ENCODE results near the gene DOCK9.
"Not testable (repeated sequence)": the region's sequence is repeated elsewhere in the genome, so short reads cannot be mapped to it uniquely, and the experiment has no call there.

Gene DOCK9

DNA sequence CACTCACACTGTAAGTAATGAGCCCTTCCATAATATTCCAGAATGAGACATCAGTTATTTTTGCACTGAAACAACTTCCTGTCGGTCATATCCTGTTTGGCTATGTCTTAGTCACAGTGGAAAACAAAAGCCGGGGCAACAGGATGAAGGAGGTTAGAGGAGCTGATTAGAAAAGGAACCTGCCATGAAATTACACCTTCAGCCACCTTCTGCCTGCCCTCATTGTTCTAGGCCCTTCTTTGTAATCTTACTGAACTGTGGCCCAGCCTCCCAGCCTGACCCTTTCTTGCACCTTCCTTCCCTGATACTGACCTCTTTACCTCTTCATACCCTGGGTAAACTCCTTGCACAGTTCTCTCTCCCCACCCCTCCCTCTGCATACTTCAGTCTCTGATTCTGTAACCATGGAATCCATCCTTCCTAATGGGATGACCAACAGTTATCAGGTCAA is 67.3 kb downstream of the DOCK9 start:
- peak; percentile 23 for DNase-seq

DNA sequence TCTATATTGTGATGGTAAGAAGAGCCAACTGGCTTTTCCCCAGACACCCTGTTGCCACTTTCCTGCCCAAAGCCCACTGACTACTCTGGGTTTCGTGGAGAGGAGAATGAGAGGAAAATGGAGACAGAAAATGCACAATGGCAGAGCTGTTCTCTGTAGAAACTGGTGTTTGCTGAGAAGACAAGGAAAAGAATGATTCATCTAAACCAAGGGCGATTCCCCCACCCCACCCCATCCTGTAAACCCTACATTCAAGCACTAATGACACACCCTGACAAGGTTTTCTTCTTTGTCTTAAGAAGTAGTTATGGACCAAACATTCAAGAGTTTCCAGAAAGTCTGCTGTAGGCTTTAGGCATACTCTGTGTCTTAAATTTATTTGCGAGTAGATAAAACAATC is 68.8 kb downstream of the DOCK9 start:
- DNase-seq: peak; percentile 13

DNA sequence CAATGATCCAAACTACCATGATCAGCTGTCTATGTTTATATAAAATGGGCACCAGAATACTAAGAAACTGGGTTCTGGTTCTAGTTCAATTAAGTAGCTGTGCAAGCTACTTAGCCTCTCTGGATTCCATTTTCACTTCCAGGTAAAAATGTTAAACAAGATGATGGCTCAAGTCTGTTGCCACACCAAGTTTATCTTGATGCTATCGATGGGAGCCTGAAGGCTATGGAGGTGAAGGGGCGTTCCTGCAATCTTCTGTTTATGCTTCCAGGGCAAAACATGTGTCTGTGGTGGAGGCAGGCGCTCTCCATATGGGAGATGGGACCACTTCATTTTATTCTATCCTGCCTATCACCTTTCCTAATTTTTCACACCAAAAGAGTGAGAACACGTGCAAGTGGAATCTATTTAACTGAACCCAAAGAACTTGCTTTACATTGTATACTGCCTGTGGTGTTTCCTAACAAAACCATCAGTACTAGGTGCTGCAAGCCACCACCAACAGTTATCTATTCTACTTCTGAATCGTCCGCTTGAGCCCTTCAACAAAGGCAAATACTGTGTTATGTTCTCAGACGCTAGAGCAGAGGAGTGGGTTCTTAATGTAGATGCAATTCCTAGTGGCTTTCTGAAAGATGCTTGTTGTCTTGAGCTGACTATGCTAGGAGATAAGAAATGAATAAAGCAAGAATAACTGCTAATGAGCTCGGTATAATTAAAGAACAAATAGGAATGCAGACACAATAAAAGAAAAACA is 70.9 kb downstream of the DOCK9 start:
- no peak for DNase-seq

- DNase-seq: no peak
These were observed 72.7 kb downstream of the DOCK9 start for GRCh38 chr13:98905199-98905598.

DNA sequence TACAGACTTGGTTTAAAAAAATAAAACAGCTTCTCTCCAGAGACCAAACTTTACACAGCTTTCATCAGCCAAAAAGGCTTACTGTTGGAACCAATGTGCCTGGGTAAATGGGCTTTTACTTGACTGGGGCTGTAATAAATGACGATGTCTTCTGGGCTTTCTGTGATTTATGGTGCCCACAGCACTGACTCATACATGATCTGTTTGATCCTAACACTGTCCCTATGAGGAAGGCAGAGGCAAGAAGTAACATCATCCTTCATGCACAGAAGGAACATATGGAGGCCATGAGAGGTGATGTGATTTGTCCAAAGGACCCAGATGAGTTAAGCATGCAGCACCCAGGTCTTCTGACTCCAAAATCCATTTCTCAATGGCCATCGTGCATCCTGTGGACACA is 77.4 kb downstream of the DOCK9 start:
- no peak for DNase-seq

DNA sequence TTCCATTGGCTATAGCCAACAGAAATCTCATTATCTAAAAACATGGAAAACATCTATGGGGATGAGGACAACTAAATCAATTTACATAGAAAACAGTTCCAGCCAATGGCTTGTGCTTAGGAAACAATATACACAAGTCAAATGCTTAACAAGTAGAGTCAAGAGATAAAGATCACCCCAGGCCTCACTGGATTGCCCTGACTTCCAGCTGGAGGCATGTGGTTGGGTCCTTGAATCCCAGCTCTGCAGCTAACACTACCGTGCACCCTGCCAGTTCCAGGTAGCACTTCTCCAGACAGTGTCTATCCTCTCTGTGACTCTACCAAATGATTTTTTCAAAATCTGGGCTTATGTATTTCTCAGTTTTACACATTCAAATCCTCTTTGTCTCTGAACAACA is 80.2 kb downstream of the DOCK9 start:
- no peak for DNase-seq

DNA sequence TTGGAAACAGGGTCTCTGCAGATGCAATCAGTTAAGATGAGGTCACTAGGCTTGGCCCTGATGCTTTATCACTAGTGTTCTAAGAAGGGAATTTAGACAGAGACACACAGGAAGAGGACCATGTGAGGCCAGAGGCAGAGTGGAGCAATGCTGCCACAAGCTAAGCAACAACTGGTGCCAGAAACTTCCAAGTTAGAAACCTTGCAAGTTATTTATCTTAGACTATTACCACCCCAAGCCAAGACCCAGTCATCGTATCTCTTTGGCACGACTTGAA is 81.1 kb downstream of the DOCK9 start:
- no peak for DNase-seq

DNA sequence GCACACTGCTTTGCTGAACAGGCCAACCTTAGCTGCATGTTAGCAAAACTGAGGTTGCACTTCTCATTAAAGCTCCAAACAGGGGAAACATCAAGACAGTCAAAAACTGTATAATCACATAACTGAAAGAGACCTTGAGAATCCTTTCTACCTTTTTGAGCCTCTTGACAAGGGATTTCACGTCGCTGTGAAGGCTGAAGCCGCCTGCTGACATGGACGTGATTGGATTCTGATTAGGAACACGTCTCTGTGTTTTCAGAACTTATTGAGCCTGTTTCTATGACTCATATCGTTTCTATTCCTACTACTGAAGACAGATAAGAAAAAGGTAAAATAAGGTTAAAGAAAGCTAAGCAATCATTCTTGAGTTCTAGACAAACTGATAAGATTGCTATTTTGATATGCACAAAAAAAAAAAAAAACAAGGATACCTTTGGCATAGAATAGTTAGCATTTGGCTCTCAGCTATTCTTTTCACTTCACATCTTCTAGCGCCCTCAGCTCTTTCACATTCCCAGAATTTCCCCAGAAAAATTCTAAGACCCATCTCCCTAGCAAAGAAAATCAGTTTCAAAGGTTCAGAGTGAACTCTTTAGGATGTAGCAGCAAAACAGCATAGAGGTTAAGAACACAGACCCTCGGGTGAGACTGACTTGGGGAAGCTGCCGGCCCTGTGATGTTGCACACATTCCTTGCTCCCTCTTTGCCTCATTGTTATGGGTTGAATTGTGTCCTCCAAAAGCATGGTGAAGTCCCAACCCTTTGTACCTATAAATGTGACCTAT is 81.6 kb downstream of the DOCK9 start:
- DNase-seq: no peak

DNA sequence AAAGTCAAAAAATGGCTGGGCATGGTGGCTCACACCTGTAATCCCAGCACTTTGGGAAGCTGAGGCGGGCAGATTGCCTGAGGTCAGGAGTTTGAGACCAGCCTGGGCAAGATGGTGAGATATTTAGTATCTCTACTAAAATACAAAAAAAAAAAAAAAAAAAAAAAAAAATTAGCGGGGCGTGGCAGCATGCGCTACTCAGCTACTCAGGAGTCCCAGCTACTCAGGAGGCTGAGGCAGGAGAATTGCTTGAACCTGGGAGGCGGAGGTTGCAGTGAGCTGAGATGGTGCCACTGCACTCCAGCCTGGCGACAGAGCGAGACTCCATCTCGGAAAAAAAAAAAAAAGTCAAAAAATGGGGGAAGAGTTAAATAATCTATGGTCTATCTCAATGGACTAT is 83.0 kb downstream of the DOCK9 start:
- not testable (repeated sequence) for DNase-seq

DNA sequence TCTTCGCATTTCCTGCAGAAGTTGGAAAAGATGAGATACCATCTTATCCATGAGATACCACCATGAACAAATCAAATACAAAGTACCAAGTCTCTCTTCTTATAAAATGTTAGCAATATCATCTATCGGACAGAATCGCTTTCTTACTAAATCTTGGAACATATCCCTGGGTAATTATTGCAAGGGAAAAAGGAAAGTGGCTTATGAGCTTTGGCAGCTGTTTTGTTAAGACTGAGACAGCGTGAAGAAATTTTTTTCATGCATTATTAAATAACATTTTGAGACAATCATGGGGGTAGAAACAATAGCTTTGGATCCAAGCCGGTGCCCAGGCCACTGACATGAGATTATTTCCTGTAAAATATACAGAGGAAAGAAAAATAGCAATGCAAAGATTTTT is 84.5 kb downstream of the DOCK9 start:
- DNase-seq: no peak

DNA sequence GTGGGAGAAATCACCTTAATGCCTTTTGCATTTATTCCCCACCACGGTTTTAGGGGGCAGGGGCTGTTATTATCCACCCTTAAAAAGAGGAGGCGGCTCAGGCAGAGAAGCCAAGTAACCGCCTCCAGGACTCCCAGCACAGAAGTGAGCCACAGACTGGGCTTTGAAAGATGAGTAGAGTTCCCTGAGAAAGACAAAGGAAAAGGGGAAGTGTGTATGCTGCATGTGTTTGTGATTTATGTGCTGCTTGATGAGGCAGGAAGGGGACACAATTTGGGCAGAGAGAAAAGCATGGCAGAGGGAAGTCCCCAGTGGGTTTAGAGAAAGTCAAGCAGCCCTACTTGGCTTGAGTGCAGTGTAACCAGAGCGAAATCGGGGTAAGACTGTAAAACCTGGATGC is 85.0 kb downstream of the DOCK9 start:
- DNase-seq: no peak

- DNase-seq: no peak
These were observed 85.8 kb downstream of the DOCK9 start for GRCh38 chr13:98892077-98892476.

DNA sequence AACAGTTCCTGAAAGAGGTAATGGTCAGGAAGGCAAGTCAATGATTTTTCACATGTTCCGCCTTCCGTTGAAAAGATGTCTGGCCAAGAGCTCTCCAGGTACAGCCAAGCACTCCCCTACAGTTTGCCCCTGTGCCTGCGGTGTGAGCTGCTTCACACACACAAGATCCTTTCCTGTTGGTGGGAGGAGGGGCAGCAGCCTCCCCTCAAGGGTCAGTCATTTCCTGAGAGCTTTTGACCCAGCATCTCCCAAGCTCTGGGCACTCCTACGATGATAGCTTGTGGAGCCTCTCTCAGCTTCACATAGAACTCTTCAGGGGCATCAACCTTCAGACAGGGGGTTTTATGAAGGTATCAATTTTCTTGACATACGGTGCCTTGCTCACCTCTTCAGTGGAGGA is 86.9 kb downstream of the DOCK9 start:
- DNase-seq: no peak

DNA sequence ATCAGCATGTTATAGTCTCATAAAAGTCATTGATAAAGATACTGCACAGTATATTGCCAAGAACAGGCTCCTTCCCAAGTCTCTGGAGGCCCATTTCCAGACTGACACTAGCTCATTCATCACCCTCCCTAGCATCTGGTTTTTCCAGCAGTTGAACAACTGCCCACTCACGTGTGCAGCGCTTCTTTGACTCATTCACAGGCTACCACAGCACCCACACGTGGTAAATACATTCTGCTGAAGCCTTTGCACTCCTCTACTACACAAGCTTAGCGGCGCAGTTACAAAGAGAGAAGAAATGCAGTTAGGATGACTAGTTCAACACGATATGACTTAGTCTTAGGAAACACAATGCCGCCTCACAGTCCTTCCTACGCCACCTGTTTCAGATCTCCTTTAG is 87.7 kb downstream of the DOCK9 start:
- peak; percentile 59 for DNase-seq

GRCh38 chr13:98889419-98890085 is 88.3 kb downstream of the DOCK9 start:
- DNase-seq: no peak

DNA sequence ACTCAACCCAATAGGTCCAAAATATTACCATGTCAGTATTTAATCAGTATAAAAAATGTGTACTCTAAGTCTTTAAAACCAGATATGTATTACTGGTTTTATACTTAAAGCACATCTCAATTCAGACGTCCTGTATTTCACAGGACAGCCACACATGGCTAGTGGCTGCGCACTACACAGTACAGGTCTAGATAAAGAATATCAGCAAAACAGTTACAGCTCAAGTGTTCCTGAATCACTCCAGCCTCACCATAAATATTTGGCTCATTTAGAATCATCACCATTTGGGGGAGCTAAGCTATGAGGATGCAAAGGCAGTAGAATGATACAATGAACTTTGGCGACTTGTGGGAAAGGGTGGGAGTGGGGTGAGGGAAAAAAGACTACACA is 89.0 kb downstream of the DOCK9 start:
- DNase-seq: no peak

- DNase-seq: no peak
These were observed 89.5 kb downstream of the DOCK9 start for GRCh38 chr13:98888222-98888889.

GRCh38 chr13:98886587-98887230 is 91.2 kb downstream of the DOCK9 start:
- no peak for DNase-seq

DNA sequence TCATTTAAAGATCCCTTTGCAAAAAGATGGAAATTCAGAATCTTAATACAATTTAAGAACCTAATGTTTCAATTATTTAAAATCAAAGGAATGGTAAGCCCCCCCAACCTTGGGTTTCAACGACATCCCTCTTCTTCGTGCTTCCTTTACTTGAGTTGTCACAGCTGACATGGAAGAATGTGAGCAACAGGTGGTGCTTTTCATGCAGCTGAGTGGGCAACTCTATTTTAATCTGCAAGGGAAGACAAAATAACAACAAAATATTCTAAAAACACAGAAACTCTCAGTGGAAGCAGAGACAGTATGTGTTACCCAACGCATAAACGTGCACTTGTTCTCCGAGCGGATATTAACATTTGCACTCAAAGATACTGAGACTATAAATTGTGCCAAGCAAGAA is 92.3 kb downstream of the DOCK9 start:
- no peak for DNase-seq

DNA sequence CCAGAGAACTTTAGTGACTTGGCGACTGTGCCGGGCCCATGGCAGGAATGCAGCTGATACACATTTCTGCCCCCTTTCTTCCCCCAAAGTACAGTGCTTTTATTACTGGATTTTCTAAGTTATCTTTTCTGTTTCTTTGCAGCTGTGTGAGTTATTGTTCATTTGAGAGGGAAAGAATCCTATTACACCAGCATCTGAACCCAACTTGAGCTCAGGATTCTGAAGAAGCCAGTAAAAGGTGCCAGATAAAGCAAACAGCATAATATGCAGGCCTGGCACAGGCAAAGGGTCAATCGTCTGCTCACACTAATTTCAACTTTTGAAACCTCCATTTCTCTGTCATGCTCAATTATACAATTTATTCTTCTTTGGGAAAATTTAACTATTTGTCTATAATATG is 93.9 kb downstream of the DOCK9 start:
- DNase-seq: no peak

- no peak for DNase-seq
These were observed 96.5 kb downstream of the DOCK9 start for GRCh38 chr13:98881390-98881789.

DNA sequence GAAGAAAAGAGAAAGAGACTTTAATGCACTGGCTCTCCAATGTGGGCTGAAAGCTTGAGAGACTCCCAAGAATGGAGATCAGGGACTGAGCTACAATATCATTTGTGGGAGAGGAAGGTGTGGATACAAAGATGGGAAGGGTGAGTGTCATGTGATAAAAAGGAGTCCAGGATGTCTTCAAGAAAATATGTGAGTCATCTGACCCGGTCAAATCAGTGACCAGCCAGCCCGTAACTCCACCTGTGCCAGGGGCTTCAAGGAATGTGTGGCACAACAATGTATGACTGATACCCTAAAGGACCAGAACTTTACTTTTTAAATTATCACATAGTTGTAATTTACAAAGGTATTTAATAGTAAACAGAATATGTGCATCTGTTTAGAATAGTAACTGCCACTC is 97.2 kb downstream of the DOCK9 start:
- no peak for DNase-seq

DNA sequence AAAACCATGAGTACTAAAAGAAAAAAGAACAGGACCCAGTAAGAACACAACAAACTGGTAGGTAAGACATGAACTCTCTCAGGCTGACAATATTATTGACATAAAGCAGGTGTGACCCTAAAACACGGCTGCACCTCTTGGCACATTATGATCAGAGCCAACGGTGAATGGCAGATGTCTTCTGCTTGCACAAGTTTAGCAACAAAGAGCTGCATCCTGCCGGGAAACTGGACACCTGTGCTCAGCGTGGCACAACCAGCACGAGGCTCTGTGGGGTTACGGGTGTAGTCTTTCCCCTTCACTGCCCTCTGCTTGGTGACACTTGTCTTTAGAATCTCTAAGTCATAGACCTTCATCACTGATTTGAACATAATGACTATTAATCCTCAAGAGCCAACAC is 97.9 kb downstream of the DOCK9 start:
- no peak for DNase-seq

Data from activated naive CD4-positive, alpha-beta T cell treated with Interleukin-2 at 50 U/mL for 16 hours (primary cell).